Measurements from ENCODE around the gene FBRS. TPM values are rescaled to one million over a fixed set of nuclear protein-coding genes. Genes with fewer than 3 reads are reported as not detected.
"Not testable (repeated sequence)": the region's sequence is repeated elsewhere in the genome, so short reads cannot be mapped to it uniquely, and the experiment has no call there.

Gene FBRS
- total RNA-seq, 6 experiments from 2014 or later, result 13.0 to 26.2 (median 20.9) TPM

DNA sequence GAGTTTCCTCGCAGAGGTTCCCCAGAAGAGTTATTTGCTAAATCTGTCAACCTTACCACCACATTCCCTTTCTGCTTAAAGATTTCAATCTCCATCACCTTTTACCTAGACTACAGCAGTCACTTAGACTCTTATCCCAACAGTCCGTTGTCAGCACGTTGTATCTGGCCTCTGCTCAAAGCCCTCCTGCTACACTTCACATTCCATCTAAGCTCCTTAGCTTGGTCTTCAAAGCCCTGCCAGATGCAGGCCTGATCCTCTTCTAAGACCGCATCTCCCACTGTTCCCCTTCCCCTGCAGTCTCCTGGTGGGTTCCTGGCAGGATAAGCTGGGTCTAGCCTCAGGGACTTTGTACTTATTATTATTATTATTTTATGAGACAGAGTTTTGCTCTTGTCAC lies 30.5 kb downstream of the FBRS start:
- TF ChIP-seq, protein P1, sequence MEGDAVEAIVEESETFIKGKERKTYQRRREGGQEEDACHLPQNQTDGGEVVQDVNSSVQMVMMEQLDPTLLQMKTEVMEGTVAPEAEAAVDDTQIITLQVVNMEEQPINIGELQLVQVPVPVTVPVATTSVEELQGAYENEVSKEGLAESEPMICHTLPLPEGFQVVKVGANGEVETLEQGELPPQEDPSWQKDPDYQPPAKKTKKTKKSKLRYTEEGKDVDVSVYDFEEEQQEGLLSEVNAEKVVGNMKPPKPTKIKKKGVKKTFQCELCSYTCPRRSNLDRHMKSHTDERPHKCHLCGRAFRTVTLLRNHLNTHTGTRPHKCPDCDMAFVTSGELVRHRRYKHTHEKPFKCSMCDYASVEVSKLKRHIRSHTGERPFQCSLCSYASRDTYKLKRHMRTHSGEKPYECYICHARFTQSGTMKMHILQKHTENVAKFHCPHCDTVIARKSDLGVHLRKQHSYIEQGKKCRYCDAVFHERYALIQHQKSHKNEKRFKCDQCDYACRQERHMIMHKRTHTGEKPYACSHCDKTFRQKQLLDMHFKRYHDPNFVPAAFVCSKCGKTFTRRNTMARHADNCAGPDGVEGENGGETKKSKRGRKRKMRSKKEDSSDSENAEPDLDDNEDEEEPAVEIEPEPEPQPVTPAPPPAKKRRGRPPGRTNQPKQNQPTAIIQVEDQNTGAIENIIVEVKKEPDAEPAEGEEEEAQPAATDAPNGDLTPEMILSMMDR (IDR thresholded peaks at IDR 0.05), result no peak
- no peak for TF ChIP-seq POLR2A (IDR thresholded peaks at IDR 0.05)
- 75% methylated on average over 4 of the region's 4 CpGs for WGBS (ENCODE audit: insufficient coverage, low coverage, low lambda C conversion rate, missing lambda C conversion rate)
- H3K4me3 ChIP-seq, result no peak overlapping the region
- no peak for DNase-seq
- intact Hi-C loops (cut with DNase I), result no loop called here
- H3K27me3 ChIP-seq, result no peaks in the 10 kb centered on the region
- no peak overlapping the region for H3K27ac ChIP-seq
- H3K4me1 ChIP-seq, result no peaks in the 10 kb centered on the region
- ATAC-seq, result no peak
- H3K36me3 ChIP-seq, result no peaks in the 10 kb centered on the region
- H3K9me3 ChIP-seq, result no peaks in the 10 kb centered on the region

DNA sequence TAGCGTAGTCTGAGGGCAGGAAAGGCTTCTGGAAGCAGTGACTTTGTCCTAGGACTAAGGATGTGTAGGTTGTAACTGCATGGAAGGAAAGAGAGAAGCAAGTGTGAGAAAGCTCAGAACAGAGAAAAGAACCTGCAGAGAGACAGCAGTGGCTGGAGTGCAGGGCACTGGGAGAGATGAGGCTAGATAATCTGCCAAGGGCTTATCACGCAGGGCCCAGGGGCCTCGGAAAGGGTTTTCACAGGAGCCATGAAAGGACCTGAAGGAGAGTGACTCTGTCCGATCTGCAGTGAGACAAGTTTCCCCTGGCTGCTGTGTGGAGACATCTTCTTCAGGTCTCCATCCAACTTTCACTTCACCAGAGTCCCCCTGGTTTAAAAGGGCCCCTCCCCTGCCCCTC lies 33.7 kb downstream of the FBRS start:
- WGBS (ENCODE audit: insufficient coverage, low coverage, low lambda C conversion rate, missing lambda C conversion rate), result 63% methylated on average over 4 of the region's 4 CpGs
- intact Hi-C loops (cut with DNase I), result no loop called here
- H3K4me3 ChIP-seq, result no peak overlapping the region
- no peaks in the 10 kb centered on the region for H3K4me1 ChIP-seq
- H3K27ac ChIP-seq, result no peak overlapping the region
- no peaks in the 10 kb centered on the region for H3K9me3 ChIP-seq
- ATAC-seq (no peak), DNase-seq (no peak)
- no peaks in the 10 kb centered on the region for H3K36me3 ChIP-seq
- TF ChIP-seq, protein P1 (IDR thresholded peaks at IDR 0.05), result no peak
- no peak for TF ChIP-seq POLR2A (IDR thresholded peaks at IDR 0.05)
- no peaks in the 10 kb centered on the region for H3K27me3 ChIP-seq

DNA sequence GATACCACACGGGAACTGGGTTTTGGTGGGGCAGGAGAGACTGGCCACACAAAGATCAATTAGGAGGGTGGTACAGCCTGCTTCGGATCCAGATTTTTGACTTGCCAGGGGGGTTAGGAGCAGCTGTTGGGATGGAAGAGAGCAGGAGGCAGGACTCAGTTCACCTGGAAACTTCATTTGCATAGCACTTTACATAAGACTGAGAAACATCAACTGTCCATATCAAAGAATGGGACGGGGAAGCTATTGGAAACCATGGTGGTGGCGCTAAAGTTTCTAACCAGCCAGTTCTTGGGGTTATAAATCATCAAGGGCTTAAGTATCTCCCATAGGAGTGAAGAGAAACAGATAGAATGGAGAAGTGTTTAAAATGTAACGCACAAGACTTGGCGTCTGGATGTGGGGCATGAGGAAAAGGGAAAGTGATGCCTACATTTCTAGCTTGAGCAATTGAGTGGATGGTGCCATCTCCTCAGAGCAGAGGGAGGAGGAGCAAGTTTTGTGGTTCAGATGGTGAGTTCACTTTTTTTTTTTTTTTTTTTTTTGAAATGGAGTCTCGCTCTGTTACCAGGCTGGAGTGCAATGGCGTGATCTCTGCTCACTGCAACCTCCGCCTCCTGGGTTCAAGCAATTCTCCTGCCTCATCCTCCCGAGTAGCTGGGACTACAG lies 34.3 kb downstream of the FBRS start:
- no peak for ATAC-seq
- intact Hi-C loops (cut with DNase I), result no loop called here

DNA sequence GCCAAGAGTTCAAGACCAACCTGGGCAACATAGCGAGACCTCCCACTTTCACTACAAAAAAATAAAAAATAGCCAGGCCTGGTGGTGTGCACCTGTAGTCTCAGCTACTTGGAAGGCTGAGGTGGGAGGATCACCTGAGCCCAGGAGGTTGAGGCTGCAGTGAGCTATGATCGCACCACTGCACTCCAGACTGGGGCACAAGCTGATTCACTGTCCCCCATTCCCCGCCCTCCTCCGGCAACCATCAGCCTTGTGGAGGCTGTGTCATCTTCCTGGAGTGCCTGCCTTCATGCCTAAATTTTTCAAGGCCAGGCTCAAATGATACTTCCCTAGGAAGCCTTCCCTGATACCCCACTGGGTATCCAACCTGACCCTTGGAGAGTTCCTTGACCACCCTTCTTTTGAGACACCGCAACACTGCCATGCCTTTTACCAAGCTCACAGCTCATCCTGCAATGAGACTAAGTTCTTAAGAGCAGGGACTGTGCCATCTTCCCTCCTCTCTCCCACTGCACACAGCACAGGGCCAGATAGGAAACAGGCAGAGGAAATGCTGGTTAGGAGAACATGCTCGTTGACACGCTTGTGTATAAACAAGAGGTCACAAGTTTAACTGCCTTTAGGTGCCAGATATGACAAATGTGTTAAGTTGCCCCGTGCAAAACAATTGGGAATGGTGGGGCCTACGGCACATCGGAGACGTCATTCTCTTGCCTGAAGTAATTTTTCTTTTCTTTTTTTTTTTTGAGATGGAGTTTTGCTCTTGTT lies 36.9 kb downstream of the FBRS start:
- TF ChIP-seq POLR2A (IDR thresholded peaks at IDR 0.05), result no peak
- TF ChIP-seq, protein P1 (IDR thresholded peaks at IDR 0.05), result no peak
- no peak for DNase-seq
- 39% methylated on average over 8 of the region's 11 CpGs for WGBS (ENCODE audit: insufficient coverage, low coverage, low lambda C conversion rate, missing lambda C conversion rate)
- no peaks in the 10 kb centered on the region for H3K27me3 ChIP-seq
- H3K36me3 ChIP-seq, result no peaks in the 10 kb centered on the region
- H3K4me3 ChIP-seq, result no peak overlapping the region
- intact Hi-C loops (cut with DNase I), result no loop called here
- peaks cover 0 to 13% (median 6%) of the 10 kb centered on the region in 4 donors for H3K4me1 ChIP-seq
- H3K9me3 ChIP-seq, result no peaks in the 10 kb centered on the region
- no peak for ATAC-seq
- no peak overlapping the region for H3K27ac ChIP-seq

More for the DNA sequence above, 34.3 kb downstream of the FBRS start:
- no peaks in the 10 kb centered on the region for H3K36me3 ChIP-seq
- no peak overlapping the region for H3K27ac ChIP-seq
- H3K4me3 ChIP-seq, result no peak overlapping the region
- 76% methylated on average over 7 of the region's 10 CpGs for WGBS (ENCODE audit: insufficient coverage, low coverage, low lambda C conversion rate, missing lambda C conversion rate)
- no peaks in the 10 kb centered on the region for H3K27me3 ChIP-seq
- H3K9me3 ChIP-seq, result no peaks in the 10 kb centered on the region
- DNase-seq, result no peak
- TF ChIP-seq POLR2A (IDR thresholded peaks at IDR 0.05), result no peak
- TF ChIP-seq, protein P1 (IDR thresholded peaks at IDR 0.05), result no peak
- peaks cover 0 to 4% (median 2%) of the 10 kb centered on the region in 4 donors for H3K4me1 ChIP-seq

DNA sequence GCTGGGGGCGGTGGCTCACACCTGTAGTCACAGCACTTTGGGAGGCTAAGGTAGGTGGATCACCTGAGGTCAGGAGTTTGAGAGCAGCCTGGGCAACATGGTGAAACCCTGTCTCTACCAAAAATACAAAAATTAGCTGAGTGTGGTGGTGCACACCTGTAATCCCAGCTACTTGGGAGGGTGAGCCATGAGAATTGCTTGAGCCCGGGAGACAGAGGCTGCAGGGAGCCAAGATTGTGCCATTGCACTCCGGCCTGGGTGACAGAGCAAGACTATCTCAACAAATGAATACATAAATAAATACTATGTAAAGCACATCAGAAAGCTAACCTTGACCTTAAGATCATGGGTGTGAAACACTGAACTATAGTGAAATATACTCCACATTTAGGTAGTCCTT lies 38.4 kb downstream of the FBRS start:
- H3K27ac ChIP-seq; H3K4me3 ChIP-seq; DNase-seq; ATAC-seq; H3K27me3 ChIP-seq; H3K9me3 ChIP-seq; intact Hi-C loops (cut with DNase I): not testable (repeated sequence)
- peaks cover 0 to 15% (median 8%) of the 10 kb centered on the region in 4 donors for H3K36me3 ChIP-seq
- H3K4me1 ChIP-seq, result peaks cover 0 to 21% (median 10%) of the 10 kb centered on the region in 4 donors
- 78% methylated on average over 1 of the region's 3 CpGs for WGBS (ENCODE audit: insufficient coverage, low coverage, low lambda C conversion rate, missing lambda C conversion rate)

Measured in right lobe of liver (tissue), 6 donors.